Loucy (cell line): Measurements from ENCODE around the gene UNKL.

ENCODE experiments used
- CTCF ChIP-seq: fragments of 200-600 bp; sonication (generic); conservative IDR thresholded peaks from 2 replicates; pipeline ENCODE4 v1.5.1; 2014; ENCODE audit warnings: mild to moderate bottlenecking, antibody characterized with exemption, low read length
- EZH2phosphoT487 ChIP-seq: fragments of 200-600 bp; IDR thresholded peaks from 2 replicates; pipeline ENCODE4 v1.6.1; 2018; ENCODE audit warnings: antibody characterized with exemption, mild to moderate bottlenecking, moderate library complexity, borderline replicate concordance

GRCh38 chr16:1317479-1318267, 96.8 kb downstream of the UNKL start:
- TF ChIP-seq CTCF, result no peak
- no peak for TF ChIP-seq EZH2phosphoT487
